Measurements from ENCODE around the gene EZH2. TPM values are rescaled to one million over a fixed set of nuclear protein-coding genes. Genes with fewer than 3 reads are reported as not detected.

The EZH2 gene
- total and polyA plus RNA-seq, 5 donors from 2014 or later, result 7.5 to 78.6 (median 11.7) TPM

DNA sequence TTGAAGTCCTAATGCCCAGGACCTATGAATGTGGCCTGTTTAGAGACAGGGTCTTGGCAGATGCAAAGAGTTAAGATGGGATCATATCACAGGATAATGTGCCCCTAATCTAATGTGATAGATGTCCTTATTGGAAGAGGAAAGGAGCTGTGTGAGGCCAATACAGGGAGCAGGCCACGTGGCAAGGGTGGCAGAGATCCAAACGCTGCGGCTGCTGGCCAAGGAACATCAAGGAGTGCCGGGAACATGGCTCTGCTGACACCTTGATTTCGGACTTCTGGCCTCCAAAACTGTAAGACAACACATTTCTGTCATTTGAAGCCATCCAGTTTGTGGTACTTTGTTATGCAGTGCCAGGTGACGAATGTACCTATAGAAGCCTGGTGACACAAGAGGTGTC is 37.7 kb upstream of the EZH2 start:
- Mint-ChIP-seq H3K9me3 (no peaks in the 10 kb centered on the region), H3K4me1 (peaks cover 3 to 41% (median 12%) of the 10 kb centered on the region in 4 donors), H3K36me3 (no peaks in the 10 kb centered on the region), H3K27me3 (no peaks in the 10 kb centered on the region), H3K27ac (peak overlapping the region in 1 of 3 donors; percentile 52), H3K4me3 (no peak overlapping the region)
- Histone ChIP-seq H3K4me3 (ENCODE audit: low read depth, low read length) (no peak overlapping the region), H3K4me1 (ENCODE audit: control insufficient read depth, insufficient read depth, low read length, poor library complexity, severe bottlenecking) (peaks cover 10% of the 10 kb centered on the region), H3K9me3 (ENCODE audit: control insufficient read depth in 2 of 2, low read length in 2 of 2) (no peaks in the 10 kb centered on the region), H3K27ac (ENCODE audit: insufficient read depth, low read length, poor library complexity, severe bottlenecking) (no peak overlapping the region), H3K27me3 (ENCODE audit: control insufficient read depth, insufficient read depth, low read length) (no peaks in the 10 kb centered on the region), H3K36me3 (ENCODE audit: control insufficient read depth, insufficient read depth, low read length) (no peaks in the 10 kb centered on the region)
- ATAC-seq (ENCODE audit: low read depth in 2 of 2), result no peak
- DNase-seq, result no peak

DNA sequence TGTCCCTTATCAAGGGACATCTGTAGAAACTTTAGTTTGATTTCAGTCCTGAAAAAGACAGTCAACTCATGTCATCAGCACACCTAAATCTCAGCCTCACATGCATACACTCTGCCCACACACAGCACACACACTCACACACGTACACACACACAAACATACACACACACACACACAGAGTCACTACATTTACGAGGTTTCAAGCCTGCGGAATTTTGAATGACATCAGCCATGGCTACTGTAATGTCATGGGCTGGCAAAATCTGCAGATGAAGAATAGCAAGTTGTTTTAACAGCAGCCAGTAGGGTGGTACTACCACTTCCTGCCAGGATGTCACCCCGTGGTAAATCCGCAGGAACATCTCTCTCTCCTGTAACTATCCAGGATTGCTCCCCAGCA is 37.1 kb upstream of the EZH2 start:
- H3K36me3 ChIP-seq (ENCODE audit: control insufficient read depth, insufficient read depth, low read length), result no peaks in the 10 kb centered on the region
- no peaks in the 10 kb centered on the region for H3K36me3 Mint-ChIP-seq
- DNase-seq (peak in 1 of 3 donors; percentile 32), ATAC-seq (ENCODE audit: low read depth in 2 of 2) (no peak)
- no peak overlapping the region for H3K4me3 ChIP-seq (ENCODE audit: low read depth, low read length)
- H3K4me3 Mint-ChIP-seq, result no peak overlapping the region
- no peaks in the 10 kb centered on the region for H3K9me3 ChIP-seq (ENCODE audit: control insufficient read depth in 2 of 2, low read length in 2 of 2)
- peak overlapping the region; percentile 14 to 82 (median 45) for H3K27ac Mint-ChIP-seq
- no peaks in the 10 kb centered on the region for H3K27me3 ChIP-seq (ENCODE audit: control insufficient read depth, insufficient read depth, low read length)
- peaks cover 0 to 44% (median 15%) of the 10 kb centered on the region in 4 donors for H3K4me1 Mint-ChIP-seq
- peaks cover 10% of the 10 kb centered on the region for H3K4me1 ChIP-seq (ENCODE audit: control insufficient read depth, insufficient read depth, low read length, poor library complexity, severe bottlenecking)
- no peaks in the 10 kb centered on the region for H3K9me3 Mint-ChIP-seq
- no peak overlapping the region for H3K27ac ChIP-seq (ENCODE audit: insufficient read depth, low read length, poor library complexity, severe bottlenecking)
- no peaks in the 10 kb centered on the region for H3K27me3 Mint-ChIP-seq

DNA sequence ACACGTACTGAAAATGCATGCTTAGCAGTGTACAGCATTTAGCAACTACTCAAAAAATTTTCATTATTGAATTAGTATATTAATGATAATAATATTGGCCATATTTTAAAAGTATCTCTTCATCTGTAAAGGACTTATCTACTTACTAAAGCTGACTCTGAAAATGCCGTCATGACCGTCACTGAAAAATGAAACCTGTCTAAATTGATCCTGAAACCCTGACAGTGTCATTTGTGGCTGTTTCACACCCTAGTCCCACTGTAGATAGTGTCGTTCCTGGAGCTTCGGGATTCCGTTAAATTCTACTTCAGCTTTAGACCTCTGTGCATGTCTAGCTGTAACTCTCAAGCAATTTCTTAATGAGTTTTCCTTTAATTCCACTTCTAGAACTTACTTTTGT is 35.8 kb upstream of the EZH2 start:
- Mint-ChIP-seq H3K4me3 (no peak overlapping the region), H3K27me3 (no peaks in the 10 kb centered on the region), H3K36me3 (no peaks in the 10 kb centered on the region), H3K9me3 (no peaks in the 10 kb centered on the region), H3K4me1 (peaks cover 5 to 42% (median 23%) of the 10 kb centered on the region in 4 donors), H3K27ac (no peak overlapping the region)
- no peak overlapping the region for H3K4me3 ChIP-seq (ENCODE audit: low read depth, low read length)
- no peaks in the 10 kb centered on the region for H3K27me3 ChIP-seq (ENCODE audit: control insufficient read depth, insufficient read depth, low read length)
- no peaks in the 10 kb centered on the region for H3K9me3 ChIP-seq (ENCODE audit: control insufficient read depth in 2 of 2, low read length in 2 of 2)
- DNase-seq, result no peak
- H3K36me3 ChIP-seq (ENCODE audit: control insufficient read depth, insufficient read depth, low read length), result no peaks in the 10 kb centered on the region
- H3K27ac ChIP-seq (ENCODE audit: insufficient read depth, low read length, poor library complexity, severe bottlenecking), result no peak overlapping the region
- ATAC-seq (ENCODE audit: low read depth in 2 of 2), result no peak
- peaks cover 20% of the 10 kb centered on the region for H3K4me1 ChIP-seq (ENCODE audit: control insufficient read depth, insufficient read depth, low read length, poor library complexity, severe bottlenecking)

DNA sequence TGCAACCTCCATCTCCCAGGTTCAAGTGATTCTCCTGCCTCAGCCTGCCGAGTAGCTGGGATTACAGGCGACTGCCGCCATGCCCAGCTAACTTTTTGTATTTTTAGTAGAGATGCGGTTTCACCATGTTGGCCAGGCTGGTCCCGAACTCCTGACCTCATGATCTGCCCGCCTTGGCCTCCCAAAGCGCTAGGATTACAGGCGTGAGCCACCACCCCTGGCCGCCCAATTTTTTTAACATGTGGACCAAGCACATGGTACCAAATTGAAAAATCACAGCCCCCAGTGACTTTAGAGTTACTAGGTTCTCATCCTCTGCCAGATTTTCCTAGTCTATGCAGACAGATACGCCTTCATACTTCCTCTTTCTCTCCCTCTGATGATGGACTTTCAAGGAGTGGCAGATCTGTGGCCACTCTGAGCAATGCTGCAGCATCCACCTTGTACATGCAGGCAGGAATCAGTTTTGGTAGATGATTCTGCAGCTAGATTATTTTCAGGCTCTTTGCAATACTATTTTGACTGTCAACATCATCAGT is 34.0 kb upstream of the EZH2 start:
- Mint-ChIP-seq H3K4me1 (peaks cover 12 to 52% (median 34%) of the 10 kb centered on the region in 4 donors), H3K9me3 (no peaks in the 10 kb centered on the region), H3K4me3 (no peak overlapping the region), H3K27me3 (no peaks in the 10 kb centered on the region), H3K27ac (no peak overlapping the region), H3K36me3 (no peaks in the 10 kb centered on the region)
- no peaks in the 10 kb centered on the region for H3K27me3 ChIP-seq (ENCODE audit: control insufficient read depth, insufficient read depth, low read length)
- H3K9me3 ChIP-seq (ENCODE audit: control insufficient read depth in 2 of 2, low read length in 2 of 2), result no peaks in the 10 kb centered on the region
- no peaks in the 10 kb centered on the region for H3K36me3 ChIP-seq (ENCODE audit: control insufficient read depth, insufficient read depth, low read length)
- DNase-seq (no peak), ATAC-seq (ENCODE audit: low read depth in 2 of 2) (no peak)
- H3K4me3 ChIP-seq (ENCODE audit: low read depth, low read length), result no peak overlapping the region
- H3K4me1 ChIP-seq (ENCODE audit: control insufficient read depth, insufficient read depth, low read length, poor library complexity, severe bottlenecking), result peaks cover 37% of the 10 kb centered on the region
- H3K27ac ChIP-seq (ENCODE audit: insufficient read depth, low read length, poor library complexity, severe bottlenecking), result no peak overlapping the region

DNA sequence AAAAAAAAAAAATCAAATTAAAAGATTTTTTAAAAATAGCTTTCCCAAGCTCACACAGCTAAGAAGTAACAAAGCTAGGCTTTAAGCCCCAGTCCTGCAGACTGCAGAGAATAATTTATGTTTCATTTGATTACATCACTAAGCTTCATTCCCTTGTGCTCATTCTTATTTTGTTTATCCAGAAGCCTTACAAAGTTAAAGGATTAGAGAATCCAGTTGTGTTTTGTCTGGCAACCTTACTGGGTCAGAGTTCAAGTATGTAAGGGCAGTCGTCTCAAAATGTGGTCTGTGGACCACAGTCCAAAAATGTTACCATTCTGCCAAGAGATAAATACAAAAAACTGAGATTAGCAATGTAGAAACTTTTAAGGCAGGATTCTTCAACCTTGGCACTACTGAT is 32.1 kb upstream of the EZH2 start:
- no peak overlapping the region for H3K27ac Mint-ChIP-seq
- H3K4me1 Mint-ChIP-seq, result peaks cover 16 to 59% (median 48%) of the 10 kb centered on the region in 4 donors
- Histone ChIP-seq H3K27me3 (ENCODE audit: control insufficient read depth, insufficient read depth, low read length) (no peaks in the 10 kb centered on the region), H3K36me3 (ENCODE audit: control insufficient read depth, insufficient read depth, low read length) (no peaks in the 10 kb centered on the region), H3K4me1 (ENCODE audit: control insufficient read depth, insufficient read depth, low read length, poor library complexity, severe bottlenecking) (peaks cover 51% of the 10 kb centered on the region), H3K27ac (ENCODE audit: insufficient read depth, low read length, poor library complexity, severe bottlenecking) (no peak overlapping the region), H3K9me3 (ENCODE audit: control insufficient read depth in 2 of 2, low read length in 2 of 2) (no peaks in the 10 kb centered on the region), H3K4me3 (ENCODE audit: low read depth, low read length) (no peak overlapping the region)
- peak overlapping the region in 3 of 4 donors; percentile 32 to 44 (median 39) for H3K4me3 Mint-ChIP-seq
- no peak for ATAC-seq (ENCODE audit: low read depth in 2 of 2)
- H3K36me3 Mint-ChIP-seq, result no peaks in the 10 kb centered on the region
- no peaks in the 10 kb centered on the region for H3K9me3 Mint-ChIP-seq
- no peak for DNase-seq
- H3K27me3 Mint-ChIP-seq, result no peaks in the 10 kb centered on the region

DNA sequence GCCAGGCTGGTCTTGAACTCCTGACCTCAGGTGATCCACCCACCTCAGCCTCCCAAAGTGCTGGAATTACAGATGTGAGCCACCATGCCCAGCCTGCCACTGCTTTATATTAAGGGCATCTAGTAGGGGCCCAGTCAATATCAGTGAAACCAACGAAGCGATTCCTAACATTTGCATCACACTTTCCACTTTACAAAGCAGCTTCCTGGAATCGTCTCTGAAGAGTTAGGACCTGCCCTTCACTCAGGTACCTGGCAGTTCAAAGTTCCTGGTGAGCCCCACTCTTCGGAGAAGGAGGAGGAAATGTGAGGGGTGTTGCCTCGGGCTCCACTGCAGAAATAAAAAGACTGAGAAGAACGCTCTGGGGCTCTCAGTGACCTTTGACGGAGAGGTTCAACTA is 31.1 kb upstream of the EZH2 start:
- Mint-ChIP-seq H3K4me1 (peaks cover 16 to 63% (median 49%) of the 10 kb centered on the region in 4 donors), H3K27me3 (no peaks in the 10 kb centered on the region), H3K4me3 (peak overlapping the region; percentile 51 to 86 (median 60)), H3K36me3 (no peaks in the 10 kb centered on the region), H3K9me3 (no peaks in the 10 kb centered on the region), H3K27ac (peak overlapping the region; percentile 89 to 99 (median 90))
- Histone ChIP-seq H3K4me1 (ENCODE audit: control insufficient read depth, insufficient read depth, low read length, poor library complexity, severe bottlenecking) (peaks cover 45% of the 10 kb centered on the region), H3K27ac (ENCODE audit: insufficient read depth, low read length, poor library complexity, severe bottlenecking) (peak overlapping the region; percentile 70), H3K27me3 (ENCODE audit: control insufficient read depth, insufficient read depth, low read length) (no peaks in the 10 kb centered on the region), H3K36me3 (ENCODE audit: control insufficient read depth, insufficient read depth, low read length) (no peaks in the 10 kb centered on the region), H3K4me3 (ENCODE audit: low read depth, low read length) (peak overlapping the region; percentile 13), H3K9me3 (ENCODE audit: control insufficient read depth in 2 of 2, low read length in 2 of 2) (no peaks in the 10 kb centered on the region)
- ATAC-seq (ENCODE audit: low read depth in 2 of 2) (no peak), DNase-seq (peak in 1 of 3 donors; percentile 42)

DNA sequence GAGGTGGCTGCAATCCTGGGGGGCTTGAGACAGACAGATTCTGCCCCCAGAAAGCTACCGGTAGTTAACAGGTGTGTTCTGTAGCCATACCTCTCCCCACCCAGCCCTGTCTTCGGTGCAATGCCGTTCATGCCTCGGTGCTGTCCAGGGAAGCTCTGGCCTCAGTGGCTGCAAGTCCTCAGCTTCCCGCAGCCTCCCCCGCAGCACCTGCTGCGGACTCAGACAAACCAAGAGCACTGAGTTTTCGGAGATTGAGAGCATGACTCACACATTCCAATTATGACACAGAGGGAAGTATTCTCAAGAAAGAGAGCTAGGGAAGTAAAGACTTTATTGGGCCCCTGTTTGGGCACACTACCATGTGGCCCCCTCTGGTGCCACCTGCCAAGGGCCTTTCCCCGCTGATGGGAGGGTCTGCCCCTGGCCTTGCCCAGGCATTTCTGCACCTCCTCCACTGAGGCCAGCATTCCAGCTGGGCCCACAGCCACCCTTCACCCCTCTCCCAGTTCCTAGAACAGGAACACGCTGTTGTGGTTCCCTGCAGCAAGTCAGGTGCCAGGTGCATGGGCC is 30.2 kb upstream of the EZH2 start:
- Mint-ChIP-seq H3K4me3 (peak overlapping the region; percentile 57 to 91 (median 74)), H3K9me3 (no peaks in the 10 kb centered on the region), H3K27me3 (no peaks in the 10 kb centered on the region), H3K4me1 (peaks cover 16 to 65% (median 49%) of the 10 kb centered on the region in 4 donors), H3K36me3 (no peaks in the 10 kb centered on the region), H3K27ac (peak overlapping the region; percentile 59 to 99 (median 95))
- Histone ChIP-seq H3K27me3 (ENCODE audit: control insufficient read depth, insufficient read depth, low read length) (no peaks in the 10 kb centered on the region), H3K4me1 (ENCODE audit: control insufficient read depth, insufficient read depth, low read length, poor library complexity, severe bottlenecking) (peaks cover 45% of the 10 kb centered on the region), H3K9me3 (ENCODE audit: control insufficient read depth in 2 of 2, low read length in 2 of 2) (no peaks in the 10 kb centered on the region), H3K27ac (ENCODE audit: insufficient read depth, low read length, poor library complexity, severe bottlenecking) (peak overlapping the region; percentile 70), H3K4me3 (ENCODE audit: low read depth, low read length) (peak overlapping the region; percentile 82), H3K36me3 (ENCODE audit: control insufficient read depth, insufficient read depth, low read length) (no peaks in the 10 kb centered on the region)
- DNase-seq (peak in 1 of 3 donors; percentile 31), ATAC-seq (ENCODE audit: low read depth in 2 of 2) (peak in 1 of 2 donors; percentile 16)
